NT2/D1 (cell line): ENCODE data around the gene AASDHPPT.

Experiments used
- SUZ12 ChIP-seq: IDR thresholded peaks from 2 replicates; pipeline ENCODE4 v1.6.1; 2011; ENCODE audit not compliant: insufficient read length, insufficient read depth; ENCODE audit errors: extremely low read depth
- YY1 ChIP-seq: IDR thresholded peaks from 2 replicates; pipeline ENCODE4 v1.6.1; 2011; ENCODE audit not compliant: insufficient read length, insufficient read depth
- ZNF274 ChIP-seq: IDR thresholded peaks from 2 replicates; pipeline ENCODE4 v1.6.1; 2011; ENCODE audit warnings: mild to moderate bottlenecking, low read depth, low read length

DNA sequence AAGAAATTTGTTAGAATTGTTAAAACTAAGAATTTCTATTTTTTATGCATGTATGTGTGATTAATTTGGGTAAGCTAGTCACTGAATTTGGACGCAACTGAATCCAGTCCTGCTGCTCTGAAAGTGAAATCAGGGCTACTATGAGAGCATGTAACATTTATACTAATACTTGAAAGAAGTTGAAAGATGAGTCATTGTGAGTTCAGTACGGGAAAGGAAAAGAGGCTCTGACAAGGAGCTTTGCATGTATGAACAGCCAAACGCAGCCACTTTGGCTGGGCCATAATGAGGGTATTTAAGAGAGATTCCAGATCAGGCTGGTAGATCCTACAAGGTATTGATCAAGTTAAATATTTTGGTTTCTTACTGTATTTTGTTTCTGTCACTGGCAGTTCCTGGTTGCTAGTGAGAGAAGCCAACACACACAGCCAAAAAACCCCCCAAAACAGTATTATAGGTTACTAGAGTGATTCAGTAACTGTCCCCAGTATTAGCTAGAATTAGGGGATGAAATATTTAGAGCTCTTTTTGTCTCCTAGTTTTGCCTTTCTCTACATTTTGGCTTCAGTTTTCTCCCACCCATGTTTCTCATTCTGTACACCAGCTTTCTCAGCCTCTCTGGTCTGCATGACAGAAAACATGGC, 14.1 kb downstream of the AASDHPPT start:
- no peak for TF ChIP-seq YY1
- TF ChIP-seq ZNF274: no peak
- TF ChIP-seq SUZ12: no peak
